HG03571 (cell line): Measurements from ENCODE around the gene SGK1.
"Not testable (repeated sequence)": the region's sequence is repeated elsewhere in the genome, so short reads cannot be mapped to it uniquely, and the experiment has no call there.

ENCODE experiments used
- ATAC-seq: cut with Tn5 transposase; IDR thresholded peaks from one replicate; pipeline ENCODE4 v1.9.1; 2021; ENCODE audit not compliant: unreplicated experiment

The SGK1 gene

DNA sequence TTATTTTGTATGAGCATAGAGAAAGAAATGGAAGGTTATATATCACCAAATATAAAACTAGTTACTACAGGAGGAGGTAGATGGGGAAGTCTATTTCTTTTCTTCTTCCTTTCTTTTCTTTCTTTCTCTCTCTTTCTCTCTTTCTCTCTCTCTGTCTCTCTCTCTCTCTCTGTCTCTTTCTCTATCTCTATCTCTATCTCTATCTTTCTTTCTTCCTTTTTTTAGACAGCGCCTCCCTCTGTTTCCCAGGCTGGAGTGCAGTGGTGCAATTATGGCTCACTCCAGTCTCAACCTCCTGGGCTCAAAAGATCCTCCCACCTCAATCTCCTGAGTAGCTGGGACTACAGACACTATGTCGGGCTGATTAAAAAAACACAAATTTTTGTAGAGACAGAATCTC is 10.2 kb upstream of the SGK1 start:
- no peak for ATAC-seq

DNA sequence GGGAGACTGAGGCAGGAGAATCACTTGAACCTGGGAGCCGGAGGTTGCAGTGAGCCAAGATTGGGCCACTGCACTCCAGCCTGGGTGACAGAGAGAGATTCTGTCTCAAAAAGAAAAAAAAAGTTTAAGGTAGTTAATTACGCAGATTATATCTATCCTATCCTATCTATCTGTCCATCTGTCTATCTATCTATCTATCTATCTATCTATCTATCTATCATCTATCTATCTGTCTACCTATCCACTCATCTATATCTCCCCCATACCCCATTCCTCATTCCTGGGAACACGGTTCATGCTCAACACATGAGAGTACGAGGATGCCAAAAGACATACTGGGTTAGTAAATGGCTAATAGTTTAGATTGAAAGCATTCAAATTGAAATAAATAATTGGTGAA is 8.3 kb upstream of the SGK1 start:
- ATAC-seq: not testable (repeated sequence)

DNA sequence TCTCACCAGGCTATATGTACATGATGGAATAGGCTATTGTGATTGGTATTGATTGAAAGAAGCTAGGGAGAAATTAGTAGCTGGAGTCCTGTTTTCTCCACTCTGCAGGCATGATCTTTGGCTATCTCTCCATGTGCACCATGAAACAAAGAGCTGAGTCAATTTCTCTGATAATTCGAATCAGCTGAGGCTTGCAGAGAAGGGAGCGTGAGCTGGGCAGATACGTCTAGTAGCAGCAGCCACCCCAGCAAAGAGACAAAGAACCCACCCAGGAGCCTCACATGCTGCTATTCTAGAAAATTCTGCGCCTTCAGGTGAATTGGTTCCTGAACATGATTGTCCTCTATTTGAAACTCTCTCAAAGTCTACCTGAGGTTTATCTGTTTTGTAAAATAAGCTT is 6.9 kb upstream of the SGK1 start:
- ATAC-seq: no peak

DNA sequence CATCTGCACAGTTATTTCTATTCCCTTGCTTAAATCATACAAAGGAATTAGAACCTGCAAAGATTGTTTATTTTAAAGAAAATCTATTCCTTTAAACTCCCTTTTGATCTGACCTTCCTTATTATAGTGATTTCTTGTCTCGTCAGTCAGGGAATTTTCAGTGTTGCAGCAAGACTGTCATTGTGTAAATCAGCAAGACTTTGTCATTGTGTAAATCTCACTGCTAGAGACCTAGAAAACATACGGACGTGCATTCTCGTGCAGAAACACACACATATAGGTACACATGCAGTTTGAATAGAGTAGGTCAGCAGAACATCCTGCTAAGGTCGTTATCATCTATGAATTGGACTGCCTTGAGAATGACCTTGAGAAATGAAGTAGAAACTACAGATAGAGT is 6.2 kb upstream of the SGK1 start:
- ATAC-seq: no peak

DNA sequence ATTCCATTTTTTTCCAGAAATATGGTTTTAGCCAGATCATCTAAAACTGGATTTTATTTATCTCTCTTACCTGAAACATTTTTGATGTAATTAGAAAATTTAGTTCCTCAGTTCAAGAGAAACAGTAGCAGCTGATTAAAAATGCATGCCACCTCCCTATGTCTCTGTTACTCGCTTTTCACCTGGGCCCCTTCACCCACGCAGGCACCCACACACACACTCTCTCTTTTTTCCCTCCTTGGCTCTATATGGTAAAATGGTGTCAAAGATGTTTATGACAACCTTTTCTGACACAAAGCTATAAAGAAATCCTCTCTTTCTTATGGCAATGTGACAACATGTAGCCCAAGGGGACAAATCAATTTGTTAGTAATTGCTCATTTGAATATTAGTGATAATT is 5.8 kb upstream of the SGK1 start:
- ATAC-seq: no peak

DNA sequence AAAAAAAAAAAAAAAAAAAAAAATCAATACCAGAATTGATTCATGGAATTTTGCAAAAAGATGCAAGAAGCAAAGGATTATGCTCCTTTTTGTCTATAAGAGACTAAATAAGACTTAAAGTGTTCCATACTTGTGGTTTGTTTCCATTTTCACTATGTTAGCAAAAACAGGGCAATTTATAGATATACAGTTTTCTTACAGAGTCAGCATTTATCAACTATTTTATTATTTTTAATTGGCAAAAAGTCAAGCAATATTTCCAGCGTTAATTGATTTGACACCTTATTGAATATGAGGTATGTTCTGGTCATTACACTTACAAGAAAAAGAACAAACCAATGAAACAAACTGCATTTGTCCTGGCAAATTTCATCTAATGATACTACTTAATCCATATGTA is 5.4 kb upstream of the SGK1 start:
- no peak for ATAC-seq

DNA sequence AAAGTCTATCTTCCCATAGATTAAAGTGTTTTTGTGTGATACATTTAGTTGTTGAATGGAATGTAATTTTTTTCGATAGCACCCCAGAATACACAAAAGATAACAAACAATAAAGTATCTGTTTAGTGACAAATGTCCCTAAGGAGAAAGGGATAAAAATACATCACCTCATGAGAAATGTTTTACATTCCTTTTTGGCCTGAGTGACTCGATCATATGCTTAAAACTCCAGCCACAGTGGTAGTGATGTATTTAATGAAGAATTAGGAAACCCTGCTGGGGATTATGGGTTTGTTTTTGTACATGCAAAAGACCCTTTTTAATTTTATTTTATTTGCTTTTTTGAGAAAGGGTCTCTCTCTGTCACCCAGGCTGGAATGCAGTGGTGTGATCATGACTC is 4.3 kb upstream of the SGK1 start:
- no peak for ATAC-seq

DNA sequence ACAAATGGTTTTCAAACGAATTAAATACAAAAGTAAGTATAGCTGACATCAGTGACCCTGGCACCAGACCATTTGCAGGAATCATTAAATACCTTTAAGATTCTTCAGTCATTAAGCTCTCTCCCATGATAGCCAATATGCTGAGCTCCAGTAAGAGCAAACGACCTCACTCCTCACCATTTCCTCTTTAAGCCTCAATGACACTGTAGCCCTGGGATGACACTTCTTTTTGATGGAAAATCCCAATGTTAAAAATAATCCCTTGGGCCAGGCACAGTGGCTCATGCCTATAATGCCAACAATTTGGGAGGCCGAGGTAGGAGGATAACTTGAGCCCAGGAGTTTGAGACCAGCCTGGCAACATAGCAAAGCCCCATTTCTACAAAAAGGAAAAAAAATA is 3.3 kb upstream of the SGK1 start:
- ATAC-seq: no peak

DNA sequence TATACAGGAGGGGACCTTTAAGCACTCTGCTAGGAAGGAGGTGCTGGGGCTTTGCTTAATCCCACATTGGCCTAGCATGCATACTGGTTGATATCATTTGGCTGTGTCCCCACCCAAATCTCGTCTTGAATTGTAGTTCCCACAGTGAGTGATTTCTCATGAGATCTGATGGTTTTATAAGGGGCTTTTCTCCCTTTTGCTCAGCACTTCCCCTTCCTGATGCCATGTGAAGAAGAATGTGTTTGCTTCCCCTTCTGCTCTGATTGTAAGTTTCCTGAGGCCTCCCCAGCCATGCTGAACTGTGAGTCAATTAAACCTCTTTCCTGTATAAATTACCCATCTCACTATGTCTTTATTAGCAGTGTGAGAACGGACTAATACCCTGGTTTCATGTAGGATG is 1.8 kb upstream of the SGK1 start:
- ATAC-seq: not testable (repeated sequence)

DNA sequence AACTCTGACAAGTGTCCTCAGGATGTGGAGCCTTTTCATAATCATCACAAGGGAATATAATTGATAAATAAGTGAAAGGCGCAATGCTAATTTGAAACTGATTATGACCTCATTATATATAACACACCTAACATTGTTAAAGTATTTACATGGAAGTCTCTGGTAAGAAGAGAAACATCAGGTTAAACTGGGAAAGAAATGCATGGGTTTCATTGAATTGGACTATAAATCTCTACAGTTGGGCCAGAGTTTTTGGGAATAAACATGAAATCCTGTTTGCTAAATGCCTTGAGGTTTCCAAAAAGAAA is 1.0 kb upstream of the SGK1 start:
- no peak for ATAC-seq

DNA sequence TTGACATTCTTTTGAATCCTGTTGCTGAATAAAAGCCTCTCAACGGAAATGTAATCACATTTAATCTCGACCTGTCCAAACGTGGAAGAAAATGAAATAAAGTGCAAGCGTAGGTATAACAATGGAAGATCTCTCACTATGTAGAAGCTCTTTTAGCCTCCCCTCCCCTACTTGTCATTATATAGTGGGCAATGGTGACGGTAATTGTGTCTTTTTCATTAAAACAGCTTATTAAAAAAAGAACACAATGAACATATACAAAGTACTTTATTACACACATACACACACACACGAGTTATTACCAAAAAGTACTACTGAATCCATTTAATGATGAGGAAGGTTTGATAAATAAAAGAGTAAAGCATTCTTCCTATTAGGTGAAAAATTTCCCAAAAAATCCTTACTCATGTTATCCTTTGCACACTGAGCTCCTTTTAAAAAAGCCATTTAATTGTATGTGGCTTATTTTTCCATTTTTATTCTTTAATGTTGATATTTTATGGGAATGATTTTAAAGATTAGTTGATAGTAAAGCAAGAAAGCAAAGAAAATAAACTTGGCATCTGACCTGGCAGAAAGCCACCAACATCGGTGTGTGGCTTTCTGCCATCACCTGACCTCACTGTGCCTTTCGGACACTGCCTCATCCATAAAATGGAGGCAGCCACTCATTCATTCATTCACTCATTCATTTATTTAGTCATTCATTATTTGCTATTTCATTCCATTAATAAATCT is 493 bp upstream of the SGK1 start:
- no peak for ATAC-seq

DNA sequence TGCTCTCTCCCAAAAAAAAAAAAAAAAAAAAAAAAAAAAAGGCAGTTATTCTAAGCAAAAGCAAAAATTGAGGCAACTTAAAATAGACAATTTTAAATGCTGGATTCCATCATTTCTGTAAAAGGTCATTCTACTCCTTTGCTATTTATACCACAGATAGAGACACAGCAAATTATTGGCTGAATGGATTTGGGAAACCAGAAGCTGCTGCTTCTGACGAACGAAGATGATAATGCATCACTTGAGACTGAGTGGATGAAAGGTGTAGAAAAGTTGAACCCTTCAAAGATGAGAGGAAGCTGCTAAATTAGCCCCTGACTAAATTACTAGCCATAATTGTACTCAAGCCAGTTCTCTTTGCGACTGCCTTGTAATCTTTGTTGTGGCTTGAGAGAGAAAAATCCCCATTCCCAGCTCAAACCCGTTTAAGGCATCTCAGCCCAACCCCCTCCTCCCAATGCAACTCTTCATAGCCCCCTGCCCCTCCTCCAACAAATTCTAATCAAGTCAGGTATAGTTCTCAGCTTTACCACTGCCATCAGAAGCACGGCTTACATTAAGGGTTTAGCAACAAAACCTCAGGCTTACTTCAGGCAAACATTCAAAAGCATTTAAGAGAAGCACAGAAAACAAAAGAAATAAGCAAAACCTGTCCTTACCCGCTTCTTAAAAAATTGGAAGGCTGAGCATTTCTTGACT is 1.0 kb downstream of the SGK1 start:
- ATAC-seq: no peak

DNA sequence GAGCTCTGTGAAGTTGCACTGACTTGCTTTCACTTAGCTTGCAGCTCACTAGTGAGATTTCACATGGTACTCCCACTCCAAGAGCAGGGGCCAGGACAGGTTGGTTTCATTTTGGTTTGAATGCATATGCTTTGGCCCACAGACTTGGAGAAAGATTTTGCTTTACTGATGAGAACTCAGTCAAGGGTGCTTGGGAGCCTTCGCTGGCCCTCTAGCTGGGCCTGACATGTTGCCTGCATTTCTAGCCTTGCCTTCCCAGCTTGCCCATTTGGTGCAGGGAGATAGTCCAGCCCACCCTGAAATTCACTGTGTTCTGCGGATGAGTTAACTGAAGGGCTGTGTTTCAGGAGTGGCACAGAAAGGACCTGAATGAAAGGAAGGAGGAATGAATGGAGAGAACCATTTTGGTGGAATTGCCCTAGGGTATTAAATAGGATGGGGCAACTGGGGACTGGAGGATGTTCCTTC is 1.9 kb downstream of the SGK1 start:
- no peak for ATAC-seq

DNA sequence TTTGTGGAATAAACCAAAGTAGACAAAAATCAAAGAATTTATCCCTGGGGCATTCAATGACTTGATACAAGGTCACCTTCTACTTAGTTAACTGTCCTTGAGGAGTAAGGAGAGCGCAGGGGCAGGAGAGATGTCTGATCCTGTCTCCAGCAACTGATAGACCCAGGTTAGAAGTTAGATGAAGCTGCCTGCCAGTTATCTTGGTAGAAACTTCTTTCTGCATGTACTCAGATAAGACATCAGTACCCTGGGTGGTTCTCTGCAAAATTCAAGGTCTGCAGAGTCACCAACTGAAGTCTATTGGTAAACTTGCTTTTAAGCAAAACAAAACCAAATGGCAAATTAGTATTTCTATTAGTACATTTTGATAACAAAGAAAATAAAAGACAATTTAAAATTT is 2.7 kb downstream of the SGK1 start:
- no peak for ATAC-seq

DNA sequence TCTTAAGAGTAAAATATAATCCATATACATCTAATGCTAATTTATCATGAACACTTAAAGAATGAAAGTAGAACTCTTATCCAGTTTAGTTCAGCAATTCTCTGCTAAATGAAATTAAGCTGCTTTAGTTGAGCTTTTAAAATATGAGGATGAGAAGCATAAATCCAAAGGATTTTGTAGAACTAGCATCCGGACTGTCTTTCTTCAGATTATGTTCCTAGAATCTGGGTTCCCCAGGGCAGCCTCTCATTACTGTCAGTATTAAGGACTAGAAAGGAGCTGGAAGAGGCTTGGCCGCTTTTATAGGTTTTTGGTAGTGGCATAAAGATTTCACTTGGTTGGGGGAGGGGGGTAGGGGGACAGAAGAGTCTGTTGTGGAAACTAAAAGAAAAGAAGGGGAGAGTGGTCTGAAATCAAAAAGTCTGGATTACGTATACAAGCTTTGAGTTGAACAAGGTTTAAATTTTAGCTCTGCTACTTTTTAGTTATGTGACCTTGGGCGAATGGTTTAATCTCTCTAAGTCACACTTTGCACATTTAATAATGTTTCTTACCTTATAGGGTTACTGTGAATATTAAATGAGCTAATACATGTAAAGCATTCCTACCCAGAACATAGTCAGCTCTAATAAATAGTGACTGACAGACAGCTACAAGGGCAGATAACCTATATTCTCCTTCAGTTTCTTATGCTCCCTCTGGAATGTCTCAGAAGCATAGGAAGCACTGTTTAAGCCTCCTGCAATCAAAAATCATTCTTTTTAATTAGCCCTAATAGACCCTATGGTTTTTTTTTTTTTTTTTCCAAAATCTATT is 3.7 kb downstream of the SGK1 start:
- ATAC-seq: no peak

DNA sequence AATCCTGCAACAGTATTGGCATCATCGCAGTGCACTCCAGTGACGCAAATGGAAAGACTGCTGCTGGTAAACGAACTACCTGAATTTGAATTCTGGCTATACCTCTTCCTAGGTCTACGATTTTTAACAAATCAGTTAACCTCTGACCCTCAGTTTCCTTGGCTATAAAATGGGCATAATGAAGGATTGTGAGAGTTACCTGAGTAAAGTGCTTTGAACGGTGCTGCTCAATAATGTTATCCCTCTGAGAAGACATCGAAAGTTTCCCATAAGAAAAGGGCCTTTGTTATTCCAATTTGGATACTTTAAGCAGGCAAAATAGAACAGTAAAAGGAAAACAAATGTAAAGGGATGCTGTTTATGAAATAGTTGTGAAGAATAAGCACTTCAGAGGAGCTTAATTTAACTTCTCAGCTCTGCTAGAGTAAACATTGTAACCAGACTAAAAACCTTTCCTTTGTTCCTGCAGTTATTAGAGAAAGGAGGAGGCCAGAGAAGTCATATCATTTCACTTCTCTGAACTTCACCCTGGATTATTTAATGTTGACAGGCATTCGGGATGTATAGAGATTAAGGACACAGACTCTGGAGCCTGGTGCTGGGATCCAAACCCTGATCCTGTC is 5.8 kb downstream of the SGK1 start:
- no peak for ATAC-seq

DNA sequence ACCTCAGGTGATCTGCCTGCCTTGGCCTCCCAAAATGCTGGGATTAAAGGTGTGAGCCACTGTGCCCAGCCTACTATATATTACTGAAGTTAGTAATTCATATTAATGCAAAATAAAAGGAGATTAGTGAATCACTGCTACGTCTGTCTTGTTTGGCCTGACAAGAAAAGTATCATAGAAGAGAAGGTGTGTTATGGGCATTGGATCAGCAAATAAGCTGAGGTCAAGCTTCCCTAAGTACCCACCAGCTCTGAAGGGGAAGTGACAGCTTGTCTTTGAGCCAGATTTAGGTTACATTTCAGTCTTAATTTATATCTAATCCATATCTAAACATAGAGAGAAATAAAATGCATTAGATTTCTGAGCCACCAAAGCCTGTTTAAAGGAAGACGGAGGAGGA is 7.1 kb downstream of the SGK1 start:
- ATAC-seq: no peak

DNA sequence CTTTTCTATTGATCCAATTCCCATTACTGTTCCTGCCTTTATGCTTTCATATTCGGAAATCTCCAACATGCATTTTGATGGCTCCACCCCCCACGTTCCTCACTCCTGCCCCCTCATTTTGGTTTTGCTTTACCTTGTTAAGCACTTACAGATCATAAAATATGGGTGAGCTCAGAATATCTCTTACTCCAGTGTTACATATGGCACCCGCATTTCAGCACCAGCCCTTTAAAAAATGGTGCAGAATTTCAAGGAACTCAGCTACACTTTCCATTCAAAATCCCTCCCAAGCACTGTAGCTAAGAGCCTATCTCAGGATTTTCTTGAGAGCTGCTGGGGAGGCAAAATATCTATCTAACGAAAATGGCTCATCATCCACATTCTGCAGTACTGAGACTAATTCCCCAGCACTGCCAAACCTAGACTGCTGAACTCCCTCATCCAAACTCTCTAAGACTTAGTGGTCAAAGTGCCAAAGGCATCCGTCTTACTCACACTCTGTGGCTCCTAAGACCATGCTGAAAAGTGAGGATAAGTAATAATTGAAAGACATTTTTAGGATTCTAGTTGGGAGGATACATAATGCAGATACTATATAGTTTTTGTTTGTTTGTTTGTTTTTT is 7.8 kb downstream of the SGK1 start:
- no peak for ATAC-seq

DNA sequence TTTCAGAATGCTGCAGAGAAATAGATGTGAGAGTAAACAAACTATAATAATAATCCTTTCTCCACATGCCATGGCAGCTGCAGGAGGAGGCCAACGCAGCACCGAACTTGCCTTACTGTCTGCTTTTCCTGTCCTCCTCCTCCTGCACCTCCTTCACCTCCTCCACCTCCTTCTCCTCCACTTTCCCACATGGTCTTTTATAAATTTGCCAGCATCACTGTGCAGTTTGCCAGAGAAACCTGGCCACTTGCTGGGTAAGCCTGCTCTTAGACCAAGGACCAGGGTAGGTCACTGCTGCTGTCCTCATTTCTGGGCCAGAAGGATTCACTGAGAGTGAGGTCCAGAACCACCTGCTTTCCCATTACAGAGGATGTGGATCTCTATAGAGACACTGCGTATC is 8.7 kb downstream of the SGK1 start:
- no peak for ATAC-seq

DNA sequence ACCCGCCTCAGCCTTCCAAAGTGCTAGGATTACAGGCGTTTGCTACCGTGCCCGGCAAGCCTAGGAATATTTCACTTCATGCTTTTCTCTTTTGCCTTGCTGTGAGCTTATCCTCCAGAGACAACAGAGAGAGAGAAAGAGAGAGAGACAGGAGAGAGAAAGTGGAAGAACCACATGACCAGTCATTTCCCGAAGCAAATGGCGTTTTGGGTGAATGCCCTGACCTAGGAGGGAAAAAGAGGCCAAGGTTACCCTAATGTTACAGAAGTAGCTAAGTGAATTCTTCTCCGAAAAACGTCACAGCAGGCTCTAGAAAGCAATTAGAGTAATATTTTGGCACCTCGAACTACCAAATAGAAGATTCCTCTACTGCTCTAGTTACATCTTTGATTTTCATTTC is 9.1 kb downstream of the SGK1 start:
- ATAC-seq: no peak

DNA sequence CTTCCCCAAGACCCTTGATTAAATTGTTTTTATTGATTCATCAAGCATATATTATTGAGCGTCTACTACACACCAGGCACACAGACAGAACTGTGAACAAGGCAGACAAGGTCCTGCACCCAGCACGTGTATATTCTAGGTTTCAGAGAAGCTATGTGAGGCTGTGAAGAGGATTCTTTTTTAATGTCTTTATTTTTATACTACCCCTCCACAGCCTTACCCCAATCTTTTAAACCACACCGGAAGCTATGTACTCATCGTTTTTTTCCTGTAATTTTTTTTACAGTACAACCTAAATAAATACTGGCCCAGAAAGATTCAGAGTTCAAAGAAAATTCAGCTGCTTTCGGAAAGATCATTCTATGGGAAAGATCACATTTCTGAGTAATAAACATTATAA is 10.0 kb downstream of the SGK1 start:
- ATAC-seq: no peak
